ENCODE data around the gene CACTIN. TPM values are rescaled to one million over a fixed set of nuclear protein-coding genes. Genes with fewer than 3 reads are reported as not detected.
"Not testable (repeated sequence)": the region's sequence is repeated elsewhere in the genome, so short reads cannot be mapped to it uniquely, and the experiment has no call there.

Gene CACTIN
- polyA plus RNA-seq, 1 of the 3 experiments (the other 2 are of a cell fraction): 36.4 TPM

DNA sequence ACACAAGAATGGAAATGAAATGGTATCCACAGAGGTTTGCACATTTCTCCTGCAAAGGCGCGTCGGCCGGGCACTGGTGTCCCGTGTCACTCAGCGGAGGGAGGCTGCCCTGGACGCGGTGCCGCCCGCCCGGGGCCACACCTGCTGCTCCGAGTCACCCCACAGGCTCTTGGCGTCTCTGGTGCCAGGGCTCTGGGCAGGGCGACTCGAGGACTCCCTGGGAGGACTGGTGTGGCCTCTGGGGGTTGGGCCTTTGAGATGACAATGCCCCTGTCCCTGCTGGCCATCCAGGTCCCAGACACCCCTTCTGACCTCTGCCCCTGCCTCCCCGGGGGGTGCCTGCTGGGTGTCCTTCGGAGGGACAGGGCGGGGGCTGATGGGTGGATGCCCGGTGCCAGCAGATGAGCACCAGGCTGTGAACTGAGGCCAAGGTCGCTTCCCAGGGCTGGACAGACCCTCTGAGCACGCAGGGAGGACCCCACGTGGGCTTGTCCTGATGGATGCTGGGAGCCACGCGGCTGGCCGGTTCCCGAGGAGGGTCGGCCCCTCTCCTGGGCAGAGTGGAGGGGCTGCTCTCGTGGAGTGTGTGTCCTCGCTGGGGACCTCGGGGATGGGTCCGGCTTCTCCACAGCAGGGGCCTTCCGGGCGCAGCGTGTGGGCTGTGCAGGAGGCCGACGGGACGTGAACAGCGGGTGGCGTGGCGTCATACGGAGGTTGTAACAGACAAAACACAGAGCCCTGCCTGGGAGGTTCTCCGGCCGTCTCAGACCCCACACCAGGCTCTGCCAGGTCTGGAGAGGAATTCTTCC, 4.7 kb upstream of the CACTIN start:
- peaks cover 0 to 9% of the 10 kb centered on the region in 2 experiments for H3K36me3 ChIP-seq (replicated peaks in 1 of 2; ENCODE audit: control insufficient read depth in 1 of 2, insufficient read depth in 2 of 2, low read length in 1 of 2)
- WGBS (ENCODE audit: low lambda C conversion rate): 89% methylated on average over 15 of the region's 43 CpGs
- H2AFZ ChIP-seq (ENCODE audit: low read depth): no peak overlapping the region
- peaks cover 0 to 3% of the 10 kb centered on the region in 2 experiments; a peak in 1 of 4 replicates for H3K4me1 ChIP-seq (ENCODE audit: control insufficient read depth in 1 of 2, insufficient read depth in 2 of 2, low read depth in 1 of 2, low read length in 1 of 2)
- no peaks in the 10 kb centered on the region for H3K9me3 ChIP-seq
- ChIA-PET POLR2A (no interaction called here), CTCF (no interaction called here)
- H3K9me2 ChIP-seq: no peaks in the 10 kb centered on the region
- no peak overlapping the region for H3K27ac ChIP-seq (ENCODE audit: low read depth in 2 of 2, low read length in 1 of 2)
- no peak overlapping the region for H3K9ac ChIP-seq
- no peak overlapping the region for H3K4me2 ChIP-seq
- TF ChIP-seq FOXM1 (IDR thresholded peaks at IDR 0.05; ENCODE audit: low read depth): no peak
- TF ChIP-seq, protein P1, sequence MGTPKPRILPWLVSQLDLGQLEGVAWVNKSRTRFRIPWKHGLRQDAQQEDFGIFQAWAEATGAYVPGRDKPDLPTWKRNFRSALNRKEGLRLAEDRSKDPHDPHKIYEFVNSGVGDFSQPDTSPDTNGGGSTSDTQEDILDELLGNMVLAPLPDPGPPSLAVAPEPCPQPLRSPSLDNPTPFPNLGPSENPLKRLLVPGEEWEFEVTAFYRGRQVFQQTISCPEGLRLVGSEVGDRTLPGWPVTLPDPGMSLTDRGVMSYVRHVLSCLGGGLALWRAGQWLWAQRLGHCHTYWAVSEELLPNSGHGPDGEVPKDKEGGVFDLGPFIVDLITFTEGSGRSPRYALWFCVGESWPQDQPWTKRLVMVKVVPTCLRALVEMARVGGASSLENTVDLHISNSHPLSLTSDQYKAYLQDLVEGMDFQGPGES (IDR thresholded peaks at IDR 0.05; ENCODE audit: low read depth, low read length): no peak
- TF ChIP-seq JUND (IDR thresholded peaks at IDR 0.05): no peak
- TF ChIP-seq, protein P2, sequence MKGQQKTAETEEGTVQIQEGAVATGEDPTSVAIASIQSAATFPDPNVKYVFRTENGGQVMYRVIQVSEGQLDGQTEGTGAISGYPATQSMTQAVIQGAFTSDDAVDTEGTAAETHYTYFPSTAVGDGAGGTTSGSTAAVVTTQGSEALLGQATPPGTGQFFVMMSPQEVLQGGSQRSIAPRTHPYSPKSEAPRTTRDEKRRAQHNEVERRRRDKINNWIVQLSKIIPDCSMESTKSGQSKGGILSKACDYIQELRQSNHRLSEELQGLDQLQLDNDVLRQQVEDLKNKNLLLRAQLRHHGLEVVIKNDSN (IDR thresholded peaks at IDR 0.05; ENCODE audit: borderline replicate concordance, low read depth): no peak
- no peak for TF ChIP-seq SIN3A (IDR thresholded peaks at IDR 0.05; ENCODE audit: borderline replicate concordance, low read depth, low read length)
- no peak for TF ChIP-seq RAD21 (IDR thresholded peaks at IDR 0.05; ENCODE audit: low read length)
- TF ChIP-seq, protein P3, sequence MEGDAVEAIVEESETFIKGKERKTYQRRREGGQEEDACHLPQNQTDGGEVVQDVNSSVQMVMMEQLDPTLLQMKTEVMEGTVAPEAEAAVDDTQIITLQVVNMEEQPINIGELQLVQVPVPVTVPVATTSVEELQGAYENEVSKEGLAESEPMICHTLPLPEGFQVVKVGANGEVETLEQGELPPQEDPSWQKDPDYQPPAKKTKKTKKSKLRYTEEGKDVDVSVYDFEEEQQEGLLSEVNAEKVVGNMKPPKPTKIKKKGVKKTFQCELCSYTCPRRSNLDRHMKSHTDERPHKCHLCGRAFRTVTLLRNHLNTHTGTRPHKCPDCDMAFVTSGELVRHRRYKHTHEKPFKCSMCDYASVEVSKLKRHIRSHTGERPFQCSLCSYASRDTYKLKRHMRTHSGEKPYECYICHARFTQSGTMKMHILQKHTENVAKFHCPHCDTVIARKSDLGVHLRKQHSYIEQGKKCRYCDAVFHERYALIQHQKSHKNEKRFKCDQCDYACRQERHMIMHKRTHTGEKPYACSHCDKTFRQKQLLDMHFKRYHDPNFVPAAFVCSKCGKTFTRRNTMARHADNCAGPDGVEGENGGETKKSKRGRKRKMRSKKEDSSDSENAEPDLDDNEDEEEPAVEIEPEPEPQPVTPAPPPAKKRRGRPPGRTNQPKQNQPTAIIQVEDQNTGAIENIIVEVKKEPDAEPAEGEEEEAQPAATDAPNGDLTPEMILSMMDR (IDR thresholded peaks at IDR 0.05): no peak
- TF ChIP-seq TCF12 (IDR thresholded peaks at IDR 0.05): no peak
- peaks cover 8% of the 10 kb centered on the region for H3F3A ChIP-seq (replicated peaks; ENCODE audit: insufficient read depth)
- H4K20me1 ChIP-seq (ENCODE audit: insufficient read depth): peaks cover 1% of the 10 kb centered on the region; the same call in 1 of the 2 replicates
- peaks cover 2% of the 10 kb centered on the region for H3K79me2 ChIP-seq (ENCODE audit: insufficient read depth)
- H3K4me3 ChIP-seq (ENCODE audit: low read depth in 2 of 2, low read length in 1 of 2): no peak overlapping the region
- no peak for DNase-seq
- no peaks in the 10 kb centered on the region for H3K27me3 ChIP-seq (ENCODE audit: insufficient read depth)

GRCh38 chr19:3628766-3629165, 2.2 kb upstream of the CACTIN start:
- Histone ChIP-seq H3K4me1 (ENCODE audit: control insufficient read depth in 1 of 2, insufficient read depth in 2 of 2, low read depth in 1 of 2, low read length in 1 of 2) (peaks cover 8 to 11% of the 10 kb centered on the region in 2 experiments; a peak in 2 of 4 replicates), H3K79me2 (ENCODE audit: insufficient read depth) (peaks cover 26% of the 10 kb centered on the region), H4K20me1 (ENCODE audit: insufficient read depth) (peaks cover 17% of the 10 kb centered on the region)
- DNase-seq; H3K36me3 ChIP-seq (replicated peaks in 1 of 2; ENCODE audit: control insufficient read depth in 1 of 2, insufficient read depth in 2 of 2, low read length in 1 of 2); H3K27ac ChIP-seq (ENCODE audit: low read depth in 2 of 2, low read length in 1 of 2); H3F3A ChIP-seq (replicated peaks; ENCODE audit: insufficient read depth); POLR2A ChIA-PET; CTCF ChIA-PET; H3K4me2 ChIP-seq; H3K4me3 ChIP-seq (ENCODE audit: low read depth in 2 of 2, low read length in 1 of 2); H3K9me3 ChIP-seq; H3K9me2 ChIP-seq; H3K27me3 ChIP-seq (ENCODE audit: insufficient read depth); H2AFZ ChIP-seq (ENCODE audit: low read depth); H3K9ac ChIP-seq: not testable (repeated sequence)
- 71% methylated on average over 9 of the region's 9 CpGs for WGBS (ENCODE audit: low lambda C conversion rate)
